GM23338 (cell line): Measurements from ENCODE around the gene SLC2A13. TPM values are rescaled to one million over a fixed set of nuclear protein-coding genes. Genes with fewer than 3 reads are reported as not detected.

Experiments used
- ATAC-seq: fragments of 200-7000 bp; cut with Tn5 transposase; 3 replicates; pipeline ENCODE4 v1.9.1; 2020
- DNase-seq: peaks from one replicate; pipeline ENCODE4 v3.0.0-alpha.2; 2015; ENCODE audit warnings: low spot score
- H2AFZ ChIP-seq: fragments of 200-600 bp; sonication (generic); 2 replicates; pipeline ENCODE4 v1.8.0; 2016; ENCODE audit warnings: antibody characterized with exemption, mild to moderate bottlenecking, moderate library complexity
- H3F3A ChIP-seq: fragments of 200-600 bp; sonication (generic); replicated peaks from 2 replicates; pipeline ENCODE4 v1.8.0; 2017; ENCODE audit warnings: antibody characterized with exemption, mixed run types, low read depth
- H3K27ac ChIP-seq: fragments of 200-600 bp; sonication (generic); 2 replicates; pipeline ENCODE4 v1.6.1; 2016; ENCODE audit warnings: low read depth
- H3K27me3 ChIP-seq: fragments of 200-600 bp; sonication (generic); 2 replicates; pipeline ENCODE4 v1.8.0; 2016; ENCODE audit warnings: mild to moderate bottlenecking, mixed run types, moderate library complexity; ENCODE audit not compliant: insufficient read depth
- H3K36me3 ChIP-seq: fragments of 200-600 bp; sonication (generic); 2 replicates; pipeline ENCODE4 v1.8.0; 2016; ENCODE audit warnings: mild to moderate bottlenecking; ENCODE audit not compliant: insufficient read depth
- H3K4me1 ChIP-seq: fragments of 200-600 bp; sonication (generic); 2 replicates; pipeline ENCODE4 v1.8.0; 2016; ENCODE audit warnings: mild to moderate bottlenecking, moderate library complexity; ENCODE audit not compliant: insufficient read depth
- H3K4me2 ChIP-seq: fragments of 200-600 bp; sonication (generic); 2 replicates; pipeline ENCODE4 v1.7.1; 2017; ENCODE audit warnings: mixed run types
- H3K4me3 ChIP-seq: fragments of 200-600 bp; sonication (generic); 2 replicates; pipeline ENCODE4 v1.6.1; 2016; ENCODE audit warnings: mixed run types
- H3K79me2 ChIP-seq: fragments of 200-600 bp; sonication (generic); replicated peaks from 2 replicates; pipeline ENCODE4 v1.8.0; 2017; ENCODE audit warnings: mild to moderate bottlenecking; ENCODE audit not compliant: insufficient read depth
- H3K9me2 ChIP-seq: fragments of 200-600 bp; sonication (generic); 2 replicates; pipeline ENCODE4 v1.8.0; 2017; ENCODE audit not compliant: insufficient read depth
- H4K20me1 ChIP-seq: fragments of 200-600 bp; sonication (generic); replicated peaks from 2 replicates; pipeline ENCODE4 v1.8.0; 2017; ENCODE audit warnings: mild to moderate bottlenecking; ENCODE audit not compliant: insufficient read depth
- H3K27ac Mint-ChIP-seq: 2 replicates; pipeline ENCODE4 v1.8.0; 2020; ENCODE audit warnings: inconsistent platforms, mild to moderate bottlenecking, moderate library complexity, mixed read lengths
- H3K27me3 Mint-ChIP-seq: 3 replicates; pipeline ENCODE4 v1.8.0; 2022; ENCODE audit warnings: low read depth, mild to moderate bottlenecking, moderate library complexity, mixed read lengths, inconsistent platforms; ENCODE audit not compliant: insufficient read depth, poor library complexity
- H3K36me3 Mint-ChIP-seq: 3 replicates; pipeline ENCODE4 v1.8.0; 2021; ENCODE audit warnings: low read depth, mild to moderate bottlenecking, inconsistent platforms, moderate library complexity, mixed read lengths
- H3K4me1 Mint-ChIP-seq: 3 replicates; pipeline ENCODE4 v1.8.0; 2020; ENCODE audit warnings: mild to moderate bottlenecking, inconsistent platforms, mixed read lengths
- H3K4me3 Mint-ChIP-seq: 3 replicates; pipeline ENCODE4 v1.8.0; 2021; ENCODE audit warnings: moderate library complexity, mild to moderate bottlenecking, inconsistent platforms, mixed read lengths
- H3K9me3 Mint-ChIP-seq: 3 replicates; pipeline ENCODE4 v1.8.0; 2020; ENCODE audit warnings: moderate library complexity, mild to moderate bottlenecking, inconsistent platforms, mixed read lengths
- CREB1 ChIP-seq: fragments of 250-450 bp; sonication (Bioruptor Pico); IDR thresholded peaks from 2 replicates; pipeline ENCODE4 v1.5.0; 2020; ENCODE audit warnings: low read depth, mild to moderate bottlenecking, moderate library complexity
- CTCF ChIP-seq, 2 experiments: fragments of 200-600 bp in 1 of 2; sonication (generic) in 1 of 2; conservative IDR thresholded peaks; 2 replicates each; pipeline versions ENCODE4 v1.5.1 to v1.6.1; 2016 to 2017; ENCODE audit warnings: antibody characterized with exemption in 2 of 2, low read depth in 2 of 2, mild to moderate bottlenecking in 2 of 2, moderate library complexity in 1 of 2
- ETS1 ChIP-seq: IDR thresholded peaks from 2 replicates; pipeline ENCODE4 v1.6.1; 2016; ENCODE audit warnings: antibody characterized with exemption
- EZH2phosphoT487 ChIP-seq: fragments of 200-600 bp; sonication (generic); IDR thresholded peaks from one replicate; pipeline ENCODE4 v1.8.1; 2018; ENCODE audit warnings: antibody characterized with exemption; ENCODE audit not compliant: unreplicated experiment
- JUNB ChIP-seq: IDR thresholded peaks from one replicate; pipeline ENCODE4 v1.6.1; 2016; ENCODE audit warnings: antibody characterized with exemption; ENCODE audit not compliant: unreplicated experiment
- NANOG ChIP-seq: IDR thresholded peaks from 2 replicates; pipeline ENCODE4 v1.6.1; 2016; ENCODE audit warnings: antibody characterized with exemption, borderline replicate concordance
- POLR2AphosphoS5 ChIP-seq: IDR thresholded peaks from 2 replicates; pipeline ENCODE4 v1.6.1; 2016; ENCODE audit warnings: antibody characterized with exemption, low read depth
- REST ChIP-seq: IDR thresholded peaks from one replicate; pipeline ENCODE4 v1.6.1; 2018; ENCODE audit warnings: antibody characterized with exemption; ENCODE audit not compliant: unreplicated experiment
- STAT1 ChIP-seq: IDR thresholded peaks from one replicate; pipeline ENCODE4 v1.6.1; 2016; ENCODE audit warnings: antibody characterized with exemption; ENCODE audit not compliant: unreplicated experiment
- ZNF114 ChIP-seq: fragments of 250-450 bp; sonication (Bioruptor Pico); IDR thresholded peaks from 2 replicates; pipeline ENCODE4 v1.5.0; 2020; ENCODE audit warnings: mild to moderate bottlenecking, moderate library complexity
- ZNF331 ChIP-seq: fragments of 250-450 bp; sonication (Bioruptor Pico); IDR thresholded peaks from 2 replicates; pipeline ENCODE4 v1.5.0; 2020; ENCODE audit warnings: low read depth, mild to moderate bottlenecking, moderate library complexity
- polyA plus RNA-seq: library from polyadenylated mRNA; unstranded; fragments of >200 nt; fragmentation: Nextera tagmentation; extraction: Ambion mirVana; gene quantifications from 2 replicates; pipeline ENCODE4 v1.2.1, GENCODE V29; 2016
- total RNA-seq: library from RNA; depleted of rRNA; stranded (reverse); fragments of >200 nt; shearing (Covaris generic); gene quantifications from 2 replicates; pipeline ENCODE4 v1.2.3, GENCODE V29; 2014
- TF ChIP-seq, protein P1 (sequence below): fragments of 250-450 bp; sonication (Bioruptor Pico); IDR thresholded peaks from 2 replicates; pipeline ENCODE4 v1.5.0; 2020; ENCODE audit warnings: mild to moderate bottlenecking, moderate library complexity

SLC2A13 gene
- total and polyA plus RNA-seq, 2 experiments from 2014 or later = 6.8 to 22.7 TPM

- TF ChIP-seq, protein P1, sequence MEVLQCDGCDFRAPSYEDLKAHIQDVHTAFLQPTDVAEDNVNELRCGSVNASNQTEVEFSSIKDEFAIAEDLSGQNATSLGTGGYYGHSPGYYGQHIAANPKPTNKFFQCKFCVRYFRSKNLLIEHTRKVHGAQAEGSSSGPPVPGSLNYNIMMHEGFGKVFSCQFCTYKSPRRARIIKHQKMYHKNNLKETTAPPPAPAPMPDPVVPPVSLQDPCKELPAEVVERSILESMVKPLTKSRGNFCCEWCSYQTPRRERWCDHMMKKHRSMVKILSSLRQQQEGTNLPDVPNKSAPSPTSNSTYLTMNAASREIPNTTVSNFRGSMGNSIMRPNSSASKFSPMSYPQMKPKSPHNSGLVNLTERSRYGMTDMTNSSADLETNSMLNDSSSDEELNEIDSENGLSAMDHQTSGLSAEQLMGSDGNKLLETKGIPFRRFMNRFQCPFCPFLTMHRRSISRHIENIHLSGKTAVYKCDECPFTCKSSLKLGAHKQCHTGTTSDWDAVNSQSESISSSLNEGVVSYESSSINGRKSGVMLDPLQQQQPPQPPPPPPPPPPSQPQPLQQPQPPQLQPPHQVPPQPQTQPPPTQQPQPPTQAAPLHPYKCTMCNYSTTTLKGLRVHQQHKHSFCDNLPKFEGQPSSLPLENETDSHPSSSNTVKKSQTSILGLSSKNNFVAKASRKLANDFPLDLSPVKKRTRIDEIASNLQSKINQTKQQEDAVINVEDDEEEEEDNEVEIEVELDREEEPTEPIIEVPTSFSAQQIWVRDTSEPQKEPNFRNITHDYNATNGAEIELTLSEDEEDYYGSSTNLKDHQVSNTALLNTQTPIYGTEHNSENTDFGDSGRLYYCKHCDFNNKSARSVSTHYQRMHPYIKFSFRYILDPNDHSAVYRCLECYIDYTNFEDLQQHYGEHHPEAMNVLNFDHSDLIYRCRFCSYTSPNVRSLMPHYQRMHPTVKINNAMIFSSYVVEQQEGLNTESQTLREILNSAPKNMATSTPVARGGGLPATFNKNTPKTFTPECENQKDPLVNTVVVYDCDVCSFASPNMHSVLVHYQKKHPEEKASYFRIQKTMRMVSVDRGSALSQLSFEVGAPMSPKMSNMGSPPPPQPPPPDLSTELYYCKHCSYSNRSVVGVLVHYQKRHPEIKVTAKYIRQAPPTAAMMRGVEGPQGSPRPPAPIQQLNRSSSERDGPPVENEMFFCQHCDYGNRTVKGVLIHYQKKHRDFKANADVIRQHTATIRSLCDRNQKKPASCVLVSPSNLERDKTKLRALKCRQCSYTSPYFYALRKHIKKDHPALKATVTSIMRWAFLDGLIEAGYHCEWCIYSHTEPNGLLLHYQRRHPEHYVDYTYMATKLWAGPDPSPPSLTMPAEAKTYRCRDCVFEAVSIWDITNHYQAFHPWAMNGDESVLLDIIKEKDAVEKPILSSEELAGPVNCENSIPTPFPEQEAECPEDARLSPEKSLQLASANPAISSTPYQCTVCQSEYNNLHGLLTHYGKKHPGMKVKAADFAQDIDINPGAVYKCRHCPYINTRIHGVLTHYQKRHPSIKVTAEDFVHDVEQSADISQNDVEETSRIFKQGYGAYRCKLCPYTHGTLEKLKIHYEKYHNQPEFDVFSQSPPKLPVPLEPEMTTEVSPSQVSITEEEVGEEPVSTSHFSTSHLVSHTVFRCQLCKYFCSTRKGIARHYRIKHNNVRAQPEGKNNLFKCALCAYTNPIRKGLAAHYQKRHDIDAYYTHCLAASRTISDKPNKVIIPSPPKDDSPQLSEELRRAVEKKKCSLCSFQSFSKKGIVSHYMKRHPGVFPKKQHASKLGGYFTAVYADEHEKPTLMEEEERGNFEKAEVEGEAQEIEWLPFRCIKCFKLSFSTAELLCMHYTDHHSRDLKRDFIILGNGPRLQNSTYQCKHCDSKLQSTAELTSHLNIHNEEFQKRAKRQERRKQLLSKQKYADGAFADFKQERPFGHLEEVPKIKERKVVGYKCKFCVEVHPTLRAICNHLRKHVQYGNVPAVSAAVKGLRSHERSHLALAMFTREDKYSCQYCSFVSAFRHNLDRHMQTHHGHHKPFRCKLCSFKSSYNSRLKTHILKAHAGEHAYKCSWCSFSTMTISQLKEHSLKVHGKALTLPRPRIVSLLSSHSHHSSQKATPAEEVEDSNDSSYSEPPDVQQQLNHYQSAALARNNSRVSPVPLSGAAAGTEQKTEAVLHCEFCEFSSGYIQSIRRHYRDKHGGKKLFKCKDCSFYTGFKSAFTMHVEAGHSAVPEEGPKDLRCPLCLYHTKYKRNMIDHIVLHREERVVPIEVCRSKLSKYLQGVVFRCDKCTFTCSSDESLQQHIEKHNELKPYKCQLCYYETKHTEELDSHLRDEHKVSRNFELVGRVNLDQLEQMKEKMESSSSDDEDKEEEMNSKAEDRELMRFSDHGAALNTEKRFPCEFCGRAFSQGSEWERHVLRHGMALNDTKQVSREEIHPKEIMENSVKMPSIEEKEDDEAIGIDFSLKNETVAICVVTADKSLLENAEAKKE = no peak
These were observed 27.6 kb downstream of the SLC2A13 start (continued) for GRCh38 chr12:40078266-40078665.

GRCh38 chr12:40075458-40075857, 30.4 kb downstream of the SLC2A13 start:
- Mint-ChIP-seq H3K4me3 (no peak overlapping the region), H3K4me1 (no peaks in the 10 kb centered on the region), H3K9me3 (peaks cover 35% of the 10 kb centered on the region), H3K36me3 (peaks cover 25% of the 10 kb centered on the region), H3K27me3 (peaks cover 4% of the 10 kb centered on the region), H3K27ac (no peak overlapping the region)
- ATAC-seq (no peak), DNase-seq (no peak)
- no peaks in the 10 kb centered on the region for H3K79me2 ChIP-seq
- no peaks in the 10 kb centered on the region; the same call in 1 of the 2 replicates for H4K20me1 ChIP-seq
- no peak overlapping the region for H2AFZ ChIP-seq
- H3K27me3 ChIP-seq = no peaks in the 10 kb centered on the region
- peaks cover 4% of the 10 kb centered on the region; the same call in 1 of the 2 replicates for H3K36me3 ChIP-seq
- no peak overlapping the region for H3K27ac ChIP-seq
- H3K4me2 ChIP-seq = no peak overlapping the region
- no peaks in the 10 kb centered on the region for H3F3A ChIP-seq
- H3K4me3 ChIP-seq = no peak overlapping the region
- H3K9me2 ChIP-seq = peaks cover 3% of the 10 kb centered on the region
- no peaks in the 10 kb centered on the region for H3K4me1 ChIP-seq
- TF ChIP-seq REST = no peak
- TF ChIP-seq ZNF114 (CRISPR knock-in tag) = no peak
- TF ChIP-seq EZH2phosphoT487 = no peak
- TF ChIP-seq CTCF (conservative IDR thresholded peaks at IDR 0.05; ENCODE audit: low read depth in 2 of 2) = no peak
- TF ChIP-seq NANOG = no peak
- TF ChIP-seq ETS1 = no peak
- no peak for TF ChIP-seq STAT1
- no peak for TF ChIP-seq POLR2AphosphoS5
- no peak for TF ChIP-seq CREB1 (CRISPR knock-in tag)
- no peak for TF ChIP-seq ZNF331 (CRISPR knock-in tag)
- no peak for TF ChIP-seq JUNB
